Body of pancreas (tissue), 4 donors: Measurements from ENCODE around the gene PP2D1. TPM values are rescaled to one million over a fixed set of nuclear protein-coding genes. Genes with fewer than 3 reads are reported as not detected.

Experiments used
- ATAC-seq: fragments of 150-250 bp; one replicate; pipeline ENCODE4 v1.9.1; 2016
- DNase-seq, 4 donors: peaks; one replicate each; pipeline ENCODE4 v3.0.0-alpha.2; 2019
- H3K27ac ChIP-seq, 4 donors: fragments of 200-600 bp; sonication (generic); 1 replicate in 3 of 4; 2 replicates in 1 of 4; pipeline versions ENCODE4 v1.5.1 to v1.6.1; 2016 to 2019; ENCODE audit warnings: mild to moderate bottlenecking in 1 of 4, mixed read lengths in 1 of 4, moderate library complexity in 1 of 4
- H3K27me3 ChIP-seq, 2 donors: fragments of 200-600 bp; sonication (generic); one replicate each; pipeline ENCODE4 v1.6.0; 2016; ENCODE audit warnings: mild to moderate bottlenecking in 1 of 2
- H3K36me3 ChIP-seq, 2 donors: fragments of 200-600 bp; sonication (generic); replicated peaks in 1 of 2; 2 replicates each; pipeline ENCODE4 v1.5.1; 2016; ENCODE audit warnings: low read depth in 2 of 2; ENCODE audit not compliant: insufficient read depth in 1 of 2
- H3K4me1 ChIP-seq: fragments of 200-600 bp; sonication (generic); one replicate; pipeline ENCODE4 v1.6.0; 2016
- H3K4me3 ChIP-seq, 2 donors: fragments of 200-600 bp; sonication (generic); 1 replicate in 1 of 2; 2 replicates in 1 of 2; pipeline ENCODE4 v1.5.1; 2016 to 2019
- H3K9me3 ChIP-seq, 3 donors: fragments of 200-600 bp; sonication (generic); 1 replicate in 2 of 3; 2 replicates in 1 of 3; pipeline ENCODE4 v1.5.1; 2016
- CTCF ChIP-seq, 7 experiments: fragments of 450-650 bp in 4 of 7; fragments of 200-600 bp in 3 of 7; sonication (generic) in 3 of 7; IDR thresholded peaks; one replicate each; pipeline ENCODE4 v1.5.1; 2016 to 2019; ENCODE audit warnings: antibody characterized with exemption in 7 of 7
- POLR2A ChIP-seq, 3 donors: fragments of 450-650 bp; IDR thresholded peaks; one replicate each; pipeline ENCODE4 v1.6.1; 2016; ENCODE audit warnings: antibody characterized with exemption in 3 of 3, mild to moderate bottlenecking in 2 of 3
- WGBS, 2 donors: methylation state at CpG; one replicate each; pipeline ENCODE4 v1.1.5; 2017; 5-methylcytosine and 5-hydroxymethylcytosine counted together
- intact Hi-C: fragments of 100-400 bp; cut with DNase I; formaldehyde crosslinking; loops from one replicate; pipeline ENCODE4 v1.15.1; 2023
- total RNA-seq, 2 donors: library from RNA; depleted of rRNA; stranded (reverse); fragments of >200 nt; gene quantifications; one replicate each; pipeline ENCODE4 v1.1.0, GENCODE V29; 2016

Gene PP2D1
- total RNA-seq, result not detected

- H3K4me3 ChIP-seq, result no peak within 1 kb of the TSS
- no peaks in the 10 kb centered on the region for H3K9me3 ChIP-seq
- H3K36me3 ChIP-seq, result no peaks in the 10 kb centered on the region
- no peak for DNase-seq
- no peak within 1 kb of the TSS for H3K27ac ChIP-seq
- intact Hi-C loops, result no loop called here
- TF ChIP-seq CTCF (IDR thresholded peaks at IDR 0.05), result no peak
- no peak for TF ChIP-seq POLR2A (IDR thresholded peaks at IDR 0.05)
- 93 to 95% methylated on average over 4 of the region's 4 CpGs for WGBS, 2 donors
- no peaks in the 10 kb centered on the region for H3K4me1 ChIP-seq
- ATAC-seq, result no peak
- no peaks in the 10 kb centered on the region for H3K27me3 ChIP-seq
Observed at GRCh38 chr3:20012164-20012563, at the start of gene PP2D1. TSS of gene PP2D1 (minus strand) at chr3:20012264. CDS start at chr3:20012072, 192 bp downstream.

GRCh38 chr3:20060974-20061685 lies 49.1 kb upstream of the PP2D1 start:
- TF ChIP-seq POLR2A (IDR thresholded peaks at IDR 0.05), result no peak
- TF ChIP-seq CTCF (IDR thresholded peaks at IDR 0.05), result no peak
- no peaks in the 10 kb centered on the region for H3K9me3 ChIP-seq
- H3K4me3 ChIP-seq, result no peak overlapping the region
- DNase-seq, result no peak
- H3K27me3 ChIP-seq, result no peaks in the 10 kb centered on the region
- H3K36me3 ChIP-seq, result no peaks in the 10 kb centered on the region
- intact Hi-C loops, result no loop called here
- WGBS, 2 donors, result 63 to 69% methylated on average over 4 of the region's 4 CpGs
- H3K27ac ChIP-seq, result peak overlapping the region in 2 of 4 donors; percentile 22 to 48
- H3K4me1 ChIP-seq, result peaks cover 29% of the 10 kb centered on the region
- peak; percentile 63 for ATAC-seq

DNA sequence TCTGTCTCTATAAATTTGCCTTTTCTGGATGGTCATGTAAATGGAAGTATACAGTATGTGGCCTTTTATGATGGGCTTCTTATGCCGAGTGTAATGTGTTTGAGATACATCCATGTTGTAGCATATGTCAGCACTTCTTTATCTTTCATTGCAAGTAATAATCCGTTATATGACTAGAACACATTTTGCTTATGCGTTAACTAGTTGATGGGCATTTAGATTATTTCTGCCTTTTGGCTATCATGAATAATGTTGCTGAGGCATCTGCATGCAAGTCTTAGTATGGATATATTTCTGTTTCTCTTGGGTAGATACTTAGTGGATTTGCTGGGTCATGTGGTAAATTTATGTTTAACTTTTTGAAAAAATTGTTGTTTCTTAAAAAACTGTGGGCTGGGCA lies 47.9 kb upstream of the PP2D1 start:
- no peak for TF ChIP-seq CTCF (IDR thresholded peaks at IDR 0.05)
- TF ChIP-seq POLR2A (IDR thresholded peaks at IDR 0.05), result no peak
- intact Hi-C loops, result no loop called here
- no peak overlapping the region for H3K27ac ChIP-seq
- 91 to 92% methylated on average over 3 of the region's 3 CpGs for WGBS, 2 donors
- no peaks in the 10 kb centered on the region for H3K27me3 ChIP-seq
- no peaks in the 10 kb centered on the region for H3K36me3 ChIP-seq
- H3K4me3 ChIP-seq, result no peak overlapping the region
- DNase-seq, result no peak
- no peak for ATAC-seq
- no peaks in the 10 kb centered on the region for H3K9me3 ChIP-seq
- peaks cover 29% of the 10 kb centered on the region for H3K4me1 ChIP-seq

GRCh38 chr3:20057612-20058180 lies 45.6 kb upstream of the PP2D1 start:
- Histone ChIP-seq H3K4me1 (peaks cover 38% of the 10 kb centered on the region), H3K36me3 (no peaks in the 10 kb centered on the region), H3K9me3 (no peaks in the 10 kb centered on the region), H3K27ac (peak overlapping the region; percentile 13 to 61 (median 44)), H3K27me3 (no peaks in the 10 kb centered on the region), H3K4me3 (no peak overlapping the region)
- WGBS, 2 donors, result 6 to 48% methylated on average over 2 of the region's 2 CpGs
- intact Hi-C loops, result no loop called here
- DNase-seq (no peak), ATAC-seq (no peak)
- no peak for TF ChIP-seq POLR2A (IDR thresholded peaks at IDR 0.05)
- no peak for TF ChIP-seq CTCF (IDR thresholded peaks at IDR 0.05)
